Astrocyte (in vitro differentiated cells and primary cell): ENCODE results near the gene FGFR4. TPM values are rescaled to one million over a fixed set of nuclear protein-coding genes. Genes with fewer than 3 reads are reported as not detected.
"Not testable (repeated sequence)": the region's sequence is repeated elsewhere in the genome, so short reads cannot be mapped to it uniquely, and the experiment has no call there.

Source experiments
- DNase-seq: peaks from one replicate; pipeline ENCODE4 v3.0.0-alpha.2; 2010; ENCODE audit warnings: low read depth
- FAIRE-seq: peaks from 2 replicates; lab custom pipeline; 2011; peaks lifted over from hg19 to GRCh38; lab: Jason Lieb, UNC
- H2AFZ ChIP-seq: 2 replicates; pipeline ENCODE4 v1.6.0; 2012; ENCODE audit warnings: low read depth, low read length, inconsistent platforms
- H3K27ac ChIP-seq: 2 replicates; pipeline ENCODE4 v1.5.1; 2011; ENCODE audit warnings: low read depth, low read length, inconsistent platforms
- H3K27me3 ChIP-seq: 2 replicates; pipeline ENCODE4 v1.6.0; 2011; ENCODE audit warnings: low read length, inconsistent platforms; ENCODE audit not compliant: insufficient read depth
- H3K36me3 ChIP-seq: 2 replicates; pipeline ENCODE4 v1.5.1; 2011; ENCODE audit warnings: low read length, inconsistent platforms; ENCODE audit not compliant: insufficient read depth
- H3K4me1 ChIP-seq: 2 replicates; pipeline ENCODE4 v1.5.1; 2011; ENCODE audit warnings: low read length, inconsistent platforms; ENCODE audit not compliant: insufficient read depth
- H3K4me2 ChIP-seq: 2 replicates; pipeline ENCODE4 v1.6.0; 2012; ENCODE audit warnings: low read length, inconsistent platforms
- H3K4me3 ChIP-seq: 2 replicates; pipeline ENCODE4 v1.5.1; 2011; ENCODE audit warnings: low read depth, mild to moderate bottlenecking, low read length, inconsistent platforms; ENCODE audit not compliant: insufficient read depth
- H3K79me2 ChIP-seq: 2 replicates; pipeline ENCODE4 v1.6.0; 2012; ENCODE audit warnings: mild to moderate bottlenecking, low read length, inconsistent platforms; ENCODE audit not compliant: insufficient read depth
- H3K9ac ChIP-seq: 2 replicates; pipeline ENCODE4 v1.6.0; 2012; ENCODE audit warnings: mild to moderate bottlenecking, low read length, inconsistent platforms
- H3K9me3 ChIP-seq: 2 replicates; pipeline ENCODE4 v1.5.1; 2012; ENCODE audit warnings: low read depth, mild to moderate bottlenecking, low read length, inconsistent platforms; ENCODE audit not compliant: insufficient read depth
- H4K20me1 ChIP-seq: 2 replicates; pipeline ENCODE4 v1.6.0; 2012; ENCODE audit warnings: low read length, inconsistent platforms; ENCODE audit not compliant: insufficient read depth
- H3K27ac Mint-ChIP-seq: one replicate; pipeline ENCODE4 v1.8.0; 2021; ENCODE audit warnings: mild to moderate bottlenecking, mixed read lengths; ENCODE audit not compliant: unreplicated experiment
- H3K27me3 Mint-ChIP-seq: one replicate; pipeline ENCODE4 v1.8.0; 2021; ENCODE audit warnings: low read depth, mixed read lengths; ENCODE audit not compliant: unreplicated experiment
- H3K36me3 Mint-ChIP-seq: one replicate; pipeline ENCODE4 v1.8.0; 2021; ENCODE audit warnings: low read depth, mixed read lengths; ENCODE audit not compliant: unreplicated experiment
- H3K4me1 Mint-ChIP-seq: one replicate; pipeline ENCODE4 v1.8.0; 2021; ENCODE audit warnings: low read depth, mixed read lengths; ENCODE audit not compliant: unreplicated experiment
- H3K4me3 Mint-ChIP-seq: one replicate; pipeline ENCODE4 v1.8.0; 2021; ENCODE audit warnings: mild to moderate bottlenecking, moderate library complexity, mixed read lengths; ENCODE audit not compliant: unreplicated experiment
- H3K9me3 Mint-ChIP-seq: one replicate; pipeline ENCODE4 v1.8.0; 2021; ENCODE audit warnings: mild to moderate bottlenecking, mixed read lengths; ENCODE audit not compliant: unreplicated experiment
- CTCF ChIP-seq: IDR thresholded peaks from 2 replicates; pipeline ENCODE4 v1.5.1; 2011; ENCODE audit warnings: low read depth, mild to moderate bottlenecking, inconsistent platforms, low read length, moderate library complexity; ENCODE audit not compliant: insufficient read depth
- EZH2 ChIP-seq: IDR thresholded peaks from 2 replicates; pipeline ENCODE4 v1.6.1; 2012; ENCODE audit warnings: mild to moderate bottlenecking, low read length, inconsistent platforms; ENCODE audit not compliant: insufficient read depth
- total RNA-seq: library from RNA; stranded (reverse); gene quantifications from 2 replicates; pipeline ENCODE4 v1.2.1, GENCODE V29; 2021

Gene FGFR4
- total RNA-seq, 1 donor from 2014 or later: 4.8 TPM

- Histone ChIP-seq H2AFZ (no peak overlapping the region), H4K20me1 (peaks cover 16% of the 10 kb centered on the region), H3K9me3 (no peaks in the 10 kb centered on the region), H3K9ac (no peak overlapping the region), H3K4me1 (no peaks in the 10 kb centered on the region), H3K36me3 (peaks cover 32% of the 10 kb centered on the region), H3K79me2 (peaks cover 8% of the 10 kb centered on the region), H3K4me2 (no peak overlapping the region), H3K4me3 (no peak overlapping the region), H3K27ac (no peak overlapping the region), H3K27me3 (no peaks in the 10 kb centered on the region)
- DNase-seq: no peak
- Mint-ChIP-seq H3K9me3 (no peaks in the 10 kb centered on the region), H3K36me3 (peaks cover 16% of the 10 kb centered on the region), H3K27ac (no peak overlapping the region), H3K4me3 (no peak overlapping the region), H3K4me1 (no peaks in the 10 kb centered on the region), H3K27me3 (no peaks in the 10 kb centered on the region)
- FAIRE-seq: no peak
- TF ChIP-seq CTCF: no peak
Measured at GRCh38 chr5:177043958-177044357, 42.8 kb upstream of the FGFR4 start.

GRCh38 chr5:177044641-177045040 lies 42.1 kb upstream of the FGFR4 start:
- Histone ChIP-seq H3K9me3 (no peaks in the 10 kb centered on the region), H3K9ac (no peak overlapping the region), H3K27me3 (no peaks in the 10 kb centered on the region), H3K4me1 (no peaks in the 10 kb centered on the region), H3K79me2 (peaks cover under 1% of the 10 kb centered on the region), H3K4me3 (no peak overlapping the region), H3K4me2 (no peak overlapping the region), H4K20me1 (peaks cover 9% of the 10 kb centered on the region), H2AFZ (no peak overlapping the region), H3K27ac (no peak overlapping the region), H3K36me3 (peaks cover 38% of the 10 kb centered on the region)
- DNase-seq (no peak), FAIRE-seq (no peak)
- TF ChIP-seq CTCF: no peak
- TF ChIP-seq EZH2: no peak
- H3K27ac Mint-ChIP-seq: no peak overlapping the region
- H3K27me3 Mint-ChIP-seq: no peaks in the 10 kb centered on the region
- no peaks in the 10 kb centered on the region for H3K4me1 Mint-ChIP-seq
- H3K36me3 Mint-ChIP-seq: peaks cover 16% of the 10 kb centered on the region
- H3K9me3 Mint-ChIP-seq: no peaks in the 10 kb centered on the region
- no peak overlapping the region for H3K4me3 Mint-ChIP-seq

GRCh38 chr5:177045631-177046030 lies 41.1 kb upstream of the FGFR4 start:
- H4K20me1 ChIP-seq: peaks cover 9% of the 10 kb centered on the region
- H3K79me2 ChIP-seq: no peaks in the 10 kb centered on the region
- Mint-ChIP-seq H3K4me3 (no peak overlapping the region), H3K36me3 (peaks cover 16% of the 10 kb centered on the region), H3K9me3 (no peaks in the 10 kb centered on the region), H3K4me1 (no peaks in the 10 kb centered on the region), H3K27ac (no peak overlapping the region), H3K27me3 (no peaks in the 10 kb centered on the region)
- DNase-seq (no peak), FAIRE-seq (no peak)
- no peaks in the 10 kb centered on the region for H3K27me3 ChIP-seq
- H3K4me3 ChIP-seq: no peak overlapping the region
- no peaks in the 10 kb centered on the region for H3K4me1 ChIP-seq
- no peak overlapping the region for H2AFZ ChIP-seq
- peaks cover 41% of the 10 kb centered on the region for H3K36me3 ChIP-seq
- H3K9ac ChIP-seq: no peak overlapping the region
- no peak for TF ChIP-seq CTCF
- TF ChIP-seq EZH2: no peak
- H3K4me2 ChIP-seq: no peak overlapping the region
- no peaks in the 10 kb centered on the region for H3K9me3 ChIP-seq
- no peak overlapping the region for H3K27ac ChIP-seq

- H3K9me3 ChIP-seq, DNase-seq, FAIRE-seq, H4K20me1 ChIP-seq, H3K27ac Mint-ChIP-seq, H3K79me2 ChIP-seq, H3K4me3 Mint-ChIP-seq, H3K36me3 Mint-ChIP-seq, H3K27me3 ChIP-seq, H3K9me3 Mint-ChIP-seq, H3K27ac ChIP-seq, H3K4me1 Mint-ChIP-seq, H3K27me3 Mint-ChIP-seq, H3K4me3 ChIP-seq, H3K9ac ChIP-seq, H3K4me1 ChIP-seq, H2AFZ ChIP-seq, H3K4me2 ChIP-seq: not testable (repeated sequence)
- H3K36me3 ChIP-seq: peaks cover 33% of the 10 kb centered on the region
Measured at GRCh38 chr5:177048531-177048930, 38.2 kb upstream of the FGFR4 start.
